ENCODE results near the gene CCNYL1.
"Not testable (repeated sequence)": the region's sequence is repeated elsewhere in the genome, so short reads cannot be mapped to it uniquely, and the experiment has no call there.

Gene CCNYL1

GRCh38 chr2:207676827-207677354 is 34.5 kb upstream of the CCNYL1 start:
- H3K4me1 ChIP-seq (ENCODE audit: insufficient read depth, insufficient read length) = no peaks in the 10 kb centered on the region
- no peaks in the 10 kb centered on the region for H3K9me3 ChIP-seq (ENCODE audit: insufficient read depth, low read length)
- TF ChIP-seq YY1 (IDR thresholded peaks at IDR 0.05; ENCODE audit: insufficient read depth, insufficient read length) (no peak), ZNF274 (IDR thresholded peaks at IDR 0.05; ENCODE audit: low read depth, low read length) (no peak), SUZ12 (IDR thresholded peaks at IDR 0.05; ENCODE audit: extremely low read depth, insufficient read depth, insufficient read length) (no peak)
- H3K9ac ChIP-seq (ENCODE audit: insufficient read length, low read depth) = no peak overlapping the region
- H3K27me3 ChIP-seq (ENCODE audit: insufficient read depth, insufficient read length) = no peaks in the 10 kb centered on the region
- H3K36me3 ChIP-seq (ENCODE audit: insufficient read depth, insufficient read length, low read length) = no peaks in the 10 kb centered on the region
- no peak overlapping the region for H3K4me3 ChIP-seq (ENCODE audit: insufficient read length, low read depth)
- no peak for DNase-seq (ENCODE audit: low read depth, low spot score)

- Histone ChIP-seq H3K27me3 (ENCODE audit: insufficient read depth, insufficient read length) (no peaks in the 10 kb centered on the region), H3K4me3 (ENCODE audit: insufficient read length, low read depth) (no peak overlapping the region), H3K9me3 (ENCODE audit: insufficient read depth, low read length) (no peaks in the 10 kb centered on the region), H3K4me1 (ENCODE audit: insufficient read depth, insufficient read length) (no peaks in the 10 kb centered on the region), H3K9ac (ENCODE audit: insufficient read length, low read depth) (no peak overlapping the region), H3K36me3 (ENCODE audit: insufficient read depth, insufficient read length, low read length) (no peaks in the 10 kb centered on the region)
- TF ChIP-seq ZNF274 (IDR thresholded peaks at IDR 0.05; ENCODE audit: low read depth, low read length) = no peak
- TF ChIP-seq SUZ12 (IDR thresholded peaks at IDR 0.05; ENCODE audit: extremely low read depth, insufficient read depth, insufficient read length) = no peak
- TF ChIP-seq YY1 (IDR thresholded peaks at IDR 0.05; ENCODE audit: insufficient read depth, insufficient read length) = no peak
- DNase-seq (ENCODE audit: low read depth, low spot score) = no peak
These were observed 30.0 kb upstream of the CCNYL1 start for GRCh38 chr2:207681431-207681830.

GRCh38 chr2:207682557-207682956 is 28.9 kb upstream of the CCNYL1 start:
- H3K27me3 ChIP-seq (ENCODE audit: insufficient read depth, insufficient read length) = no peaks in the 10 kb centered on the region
- no peaks in the 10 kb centered on the region for H3K36me3 ChIP-seq (ENCODE audit: insufficient read depth, insufficient read length, low read length)
- TF ChIP-seq YY1 (IDR thresholded peaks at IDR 0.05; ENCODE audit: insufficient read depth, insufficient read length) (no peak), SUZ12 (IDR thresholded peaks at IDR 0.05; ENCODE audit: extremely low read depth, insufficient read depth, insufficient read length) (no peak), ZNF274 (IDR thresholded peaks at IDR 0.05; ENCODE audit: low read depth, low read length) (no peak)
- no peaks in the 10 kb centered on the region for H3K4me1 ChIP-seq (ENCODE audit: insufficient read depth, insufficient read length)
- no peaks in the 10 kb centered on the region for H3K9me3 ChIP-seq (ENCODE audit: insufficient read depth, low read length)
- H3K4me3 ChIP-seq (ENCODE audit: insufficient read length, low read depth) = no peak overlapping the region
- DNase-seq (ENCODE audit: low read depth, low spot score) = no peak
- H3K9ac ChIP-seq (ENCODE audit: insufficient read length, low read depth) = no peak overlapping the region

DNA sequence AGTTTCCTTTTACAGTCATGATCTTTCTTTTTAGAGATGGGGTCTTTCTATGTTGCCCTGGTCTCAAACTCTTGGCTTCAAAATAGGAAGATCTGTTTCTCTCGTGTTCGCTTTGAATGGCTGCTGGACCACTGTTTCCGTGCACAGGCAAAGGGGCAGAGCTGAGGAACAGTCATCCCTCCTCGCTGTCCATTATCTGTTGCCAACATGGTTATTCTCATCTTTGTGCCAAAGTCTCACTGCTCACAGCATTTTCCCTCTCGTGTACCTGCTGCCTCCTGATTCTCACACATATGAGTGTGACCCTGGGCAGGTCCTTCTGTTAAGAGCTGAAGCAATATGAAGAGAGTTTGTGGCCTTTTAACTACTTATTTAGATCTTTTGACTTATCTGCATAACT is 28.0 kb upstream of the CCNYL1 start:
- H3K36me3 ChIP-seq (ENCODE audit: insufficient read depth, insufficient read length, low read length) = no peaks in the 10 kb centered on the region
- TF ChIP-seq SUZ12 (IDR thresholded peaks at IDR 0.05; ENCODE audit: extremely low read depth, insufficient read depth, insufficient read length) = no peak
- TF ChIP-seq ZNF274 (IDR thresholded peaks at IDR 0.05; ENCODE audit: low read depth, low read length) = no peak
- TF ChIP-seq YY1 (IDR thresholded peaks at IDR 0.05; ENCODE audit: insufficient read depth, insufficient read length) = no peak
- H3K9me3 ChIP-seq (ENCODE audit: insufficient read depth, low read length) = no peaks in the 10 kb centered on the region
- no peaks in the 10 kb centered on the region for H3K4me1 ChIP-seq (ENCODE audit: insufficient read depth, insufficient read length)
- no peak for DNase-seq (ENCODE audit: low read depth, low spot score)
- H3K4me3 ChIP-seq (ENCODE audit: insufficient read length, low read depth) = no peak overlapping the region
- H3K27me3 ChIP-seq (ENCODE audit: insufficient read depth, insufficient read length) = no peaks in the 10 kb centered on the region
- no peak overlapping the region for H3K9ac ChIP-seq (ENCODE audit: insufficient read length, low read depth)

DNA sequence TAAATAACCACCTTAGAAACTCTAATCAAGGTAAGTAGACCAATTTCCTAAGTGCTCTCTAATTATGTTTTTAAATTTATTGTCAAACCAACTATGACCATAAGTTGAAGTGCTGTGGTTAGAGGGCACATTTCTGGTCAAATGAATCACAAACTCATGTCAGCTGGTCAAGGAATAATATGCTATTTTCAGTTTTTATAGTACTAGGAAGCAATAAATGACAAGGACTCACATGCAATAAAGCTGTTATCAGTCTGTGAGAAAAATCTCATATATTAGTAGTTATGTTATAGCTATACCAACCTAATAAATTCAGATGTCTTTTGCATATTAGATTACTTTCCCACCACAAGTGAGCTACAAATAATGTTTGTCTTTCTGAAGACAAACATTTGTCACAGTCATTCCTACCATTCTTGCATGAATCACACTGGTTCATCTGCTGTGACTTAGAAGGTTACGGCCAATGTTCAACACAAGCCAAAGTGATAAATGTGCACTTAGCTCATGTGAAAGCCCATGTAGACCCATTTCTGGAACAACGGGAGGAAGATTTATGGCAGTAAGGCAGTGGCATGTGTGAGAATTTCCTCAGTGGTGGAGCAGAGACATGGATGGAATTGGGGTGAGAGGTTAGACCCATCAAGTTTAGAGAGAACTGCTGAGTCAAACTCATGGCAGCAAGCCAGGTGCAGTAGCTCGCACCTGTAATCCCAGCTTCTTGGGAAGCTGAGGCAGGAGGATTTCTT is 27.4 kb upstream of the CCNYL1 start:
- Histone ChIP-seq H3K9ac (ENCODE audit: insufficient read length, low read depth) (no peak overlapping the region), H3K4me3 (ENCODE audit: insufficient read length, low read depth) (no peak overlapping the region), H3K4me1 (ENCODE audit: insufficient read depth, insufficient read length) (no peaks in the 10 kb centered on the region), H3K9me3 (ENCODE audit: insufficient read depth, low read length) (no peaks in the 10 kb centered on the region), H3K27me3 (ENCODE audit: insufficient read depth, insufficient read length) (no peaks in the 10 kb centered on the region), H3K36me3 (ENCODE audit: insufficient read depth, insufficient read length, low read length) (no peaks in the 10 kb centered on the region)
- TF ChIP-seq ZNF274 (IDR thresholded peaks at IDR 0.05; ENCODE audit: low read depth, low read length) = no peak
- TF ChIP-seq SUZ12 (IDR thresholded peaks at IDR 0.05; ENCODE audit: extremely low read depth, insufficient read depth, insufficient read length) = no peak
- TF ChIP-seq YY1 (IDR thresholded peaks at IDR 0.05; ENCODE audit: insufficient read depth, insufficient read length) = no peak
- DNase-seq (ENCODE audit: low read depth, low spot score) = no peak

- Histone ChIP-seq H3K9me3 (ENCODE audit: insufficient read depth, low read length) (no peaks in the 10 kb centered on the region), H3K27me3 (ENCODE audit: insufficient read depth, insufficient read length) (no peaks in the 10 kb centered on the region), H3K4me3 (ENCODE audit: insufficient read length, low read depth) (no peak overlapping the region), H3K36me3 (ENCODE audit: insufficient read depth, insufficient read length, low read length) (no peaks in the 10 kb centered on the region), H3K4me1 (ENCODE audit: insufficient read depth, insufficient read length) (no peaks in the 10 kb centered on the region), H3K9ac (ENCODE audit: insufficient read length, low read depth) (no peak overlapping the region)
- TF ChIP-seq YY1 (IDR thresholded peaks at IDR 0.05; ENCODE audit: insufficient read depth, insufficient read length) (no peak), SUZ12 (IDR thresholded peaks at IDR 0.05; ENCODE audit: extremely low read depth, insufficient read depth, insufficient read length) (no peak), ZNF274 (IDR thresholded peaks at IDR 0.05; ENCODE audit: low read depth, low read length) (no peak)
- DNase-seq (ENCODE audit: low read depth, low spot score) = no peak
These were observed 24.6 kb upstream of the CCNYL1 start for GRCh38 chr2:207686812-207687211.

DNA sequence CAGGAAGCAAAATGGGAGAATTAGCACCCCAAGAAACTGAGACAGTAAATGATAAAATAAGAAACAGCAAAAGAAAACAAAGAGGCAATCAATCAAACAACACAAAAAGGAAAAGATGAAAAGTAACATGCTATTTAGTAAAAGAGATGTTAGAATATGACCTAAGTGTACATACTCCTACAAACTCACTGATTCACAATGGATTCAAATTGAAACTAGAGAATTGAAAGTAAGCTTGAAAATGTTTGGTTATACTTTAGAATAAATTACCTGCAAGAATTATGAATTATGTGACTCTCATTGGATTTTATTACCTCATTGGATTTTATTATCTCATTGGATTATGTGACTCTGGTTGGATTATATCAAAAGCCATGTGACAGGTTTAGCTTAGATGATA is 22.8 kb upstream of the CCNYL1 start:
- no peaks in the 10 kb centered on the region for H3K9me3 ChIP-seq (ENCODE audit: insufficient read depth, low read length)
- H3K4me1 ChIP-seq (ENCODE audit: insufficient read depth, insufficient read length) = no peaks in the 10 kb centered on the region
- no peak for TF ChIP-seq SUZ12 (IDR thresholded peaks at IDR 0.05; ENCODE audit: extremely low read depth, insufficient read depth, insufficient read length)
- no peak for TF ChIP-seq YY1 (IDR thresholded peaks at IDR 0.05; ENCODE audit: insufficient read depth, insufficient read length)
- no peak for TF ChIP-seq ZNF274 (IDR thresholded peaks at IDR 0.05; ENCODE audit: low read depth, low read length)
- H3K4me3 ChIP-seq (ENCODE audit: insufficient read length, low read depth) = no peak overlapping the region
- no peak overlapping the region for H3K9ac ChIP-seq (ENCODE audit: insufficient read length, low read depth)
- DNase-seq (ENCODE audit: low read depth, low spot score) = no peak
- H3K27me3 ChIP-seq (ENCODE audit: insufficient read depth, insufficient read length) = no peaks in the 10 kb centered on the region
- H3K36me3 ChIP-seq (ENCODE audit: insufficient read depth, insufficient read length, low read length) = no peaks in the 10 kb centered on the region

DNA sequence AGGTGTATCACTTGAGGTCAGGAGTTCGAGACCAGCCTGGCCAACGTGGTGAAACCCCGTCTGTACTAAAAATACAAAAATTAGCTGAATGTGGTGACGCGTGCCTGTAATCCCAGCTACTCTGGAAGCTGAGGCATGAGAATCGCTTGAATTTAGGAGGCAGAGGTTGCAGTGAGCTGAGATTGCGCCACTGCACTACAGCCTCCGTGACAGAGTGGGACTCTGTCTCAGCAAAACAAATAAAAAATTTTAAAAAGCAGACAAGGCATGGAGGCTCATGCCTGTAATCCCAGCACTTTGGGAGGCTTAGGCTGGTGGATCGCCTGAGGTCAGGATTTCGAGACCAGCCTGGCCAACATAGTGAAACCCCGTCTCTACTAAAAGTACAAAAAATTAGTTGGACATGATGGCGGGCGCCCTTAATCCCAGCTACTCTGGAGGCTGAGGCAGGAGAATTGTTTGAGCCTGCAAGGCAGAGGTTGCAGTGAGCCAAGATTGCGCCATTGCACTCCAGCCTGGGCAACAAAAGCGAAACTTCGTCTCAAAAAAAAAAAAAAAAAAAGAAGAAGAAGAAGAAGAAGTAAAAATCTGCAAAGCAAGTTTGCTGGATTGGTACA is 20.5 kb upstream of the CCNYL1 start:
- H3K9me3 ChIP-seq (ENCODE audit: insufficient read depth, low read length); H3K9ac ChIP-seq (ENCODE audit: insufficient read length, low read depth); DNase-seq (ENCODE audit: low read depth, low spot score); H3K36me3 ChIP-seq (ENCODE audit: insufficient read depth, insufficient read length, low read length); H3K4me1 ChIP-seq (ENCODE audit: insufficient read depth, insufficient read length); H3K27me3 ChIP-seq (ENCODE audit: insufficient read depth, insufficient read length); H3K4me3 ChIP-seq (ENCODE audit: insufficient read length, low read depth): not testable (repeated sequence)

Measured in NT2/D1 (cell line).